OCI-LY7 (cell line): ENCODE measurements around the gene GALNT17. TPM values are rescaled to one million over a fixed set of nuclear protein-coding genes. Genes with fewer than 3 reads are reported as not detected.

Source experiments
- BruUV-seq: library from RNA; stranded (reverse); fragments of 400-500 nt; replicated peaks from 2 replicates; lab custom pipeline; 2021; lab: Mats Ljungman, UMichigan
- CTCF ChIA-PET: fragments of 300-600 bp; sonication (Branson Sonifier 250); formaldehyde crosslinking; loops from one replicate; lab custom pipeline; 2022; ENCODE audit warnings: antibody characterized with exemption; ENCODE audit not compliant: unreplicated experiment; lab: Charles Lee
- POLR2A ChIA-PET: fragments of 300-600 bp; sonication (Branson Sonifier 250); formaldehyde crosslinking; loops from one replicate; lab custom pipeline; 2022; ENCODE audit warnings: antibody characterized with exemption; lab: Charles Lee
- DNase-seq: peaks from one replicate; pipeline ENCODE4 v3.0.0-alpha.2; 2015; ENCODE audit warnings: low spot score
- H2AFZ ChIP-seq: fragments of 200-600 bp; sonication (generic), shearing (Covaris generic); 2 replicates; pipeline ENCODE4 v1.6.1; 2014; ENCODE audit warnings: mild to moderate bottlenecking, antibody characterized with exemption, low read length, moderate library complexity
- H3K27ac ChIP-seq: fragments of 200-600 bp; sonication (generic); 2 replicates; pipeline ENCODE4 v1.5.1; 2014; ENCODE audit warnings: mixed run types, low read depth, mild to moderate bottlenecking, moderate library complexity, low read length, inconsistent platforms; ENCODE audit not compliant: poor library complexity, severe bottlenecking
- H3K36me3 ChIP-seq: fragments of 200-600 bp; sonication (generic); 2 replicates; pipeline ENCODE4 v1.6.1; 2014; ENCODE audit warnings: mild to moderate bottlenecking, antibody characterized with exemption, low read length, moderate library complexity, mixed read lengths; ENCODE audit not compliant: insufficient read depth
- H3K4me1 ChIP-seq: fragments of 200-600 bp; sonication (generic); 2 replicates; pipeline ENCODE4 v1.5.1; 2014; ENCODE audit warnings: mild to moderate bottlenecking, low read length; ENCODE audit not compliant: insufficient read depth, poor library complexity, severe bottlenecking
- H3K4me2 ChIP-seq: fragments of 200-600 bp; sonication (generic); 2 replicates; pipeline ENCODE4 v1.6.1; 2014; ENCODE audit warnings: mild to moderate bottlenecking, low read length
- H3K4me3 ChIP-seq: fragments of 200-600 bp; sonication (generic); 2 replicates; pipeline ENCODE4 v1.5.1; 2014; ENCODE audit warnings: mild to moderate bottlenecking, low read depth, low read length; ENCODE audit not compliant: poor library complexity, severe bottlenecking
- H3K79me2 ChIP-seq: fragments of 200-600 bp; sonication (generic); 2 replicates; pipeline ENCODE4 v1.6.1; 2016; ENCODE audit warnings: low read depth, mild to moderate bottlenecking, low read length, moderate library complexity, mixed read lengths; ENCODE audit not compliant: insufficient read depth
- H3K9me2 ChIP-seq: fragments of 200-600 bp; sonication (generic); 2 replicates; pipeline ENCODE4 v1.6.1; 2016; ENCODE audit warnings: mild to moderate bottlenecking, low read length, mixed read lengths; ENCODE audit not compliant: insufficient read depth
- H3K9me3 ChIP-seq: fragments of 200-600 bp; sonication (generic); 2 replicates; pipeline ENCODE4 v1.6.1; 2014; ENCODE audit warnings: mild to moderate bottlenecking, mixed run types, low read length, mixed read lengths
- H4K20me1 ChIP-seq: fragments of 200-600 bp; sonication (generic); 2 replicates; pipeline ENCODE4 v1.6.1; 2014; ENCODE audit warnings: mild to moderate bottlenecking, antibody characterized with exemption, low read length, moderate library complexity, mixed read lengths; ENCODE audit not compliant: insufficient read depth
- CTCF ChIP-seq: fragments of 200-600 bp; sonication (generic); conservative IDR thresholded peaks from 2 replicates; pipeline ENCODE4 v1.5.1; 2014; ENCODE audit warnings: mild to moderate bottlenecking, antibody characterized with exemption, low read length, moderate library complexity, mixed read lengths
- EZH2phosphoT487 ChIP-seq: fragments of 200-600 bp; sonication (generic); IDR thresholded peaks from 2 replicates; pipeline ENCODE4 v1.6.1; 2018; ENCODE audit warnings: low read depth, borderline replicate concordance, mild to moderate bottlenecking, mixed run types, antibody characterized with exemption, low read length, moderate library complexity, mixed read lengths
- intact Hi-C: fragments of 100-400 bp; cut with micrococcal nuclease; formaldehyde crosslinking; loops from one replicate; pipeline ENCODE4 v1.10.0; 2022; ENCODE audit not compliant: unreplicated experiment
- total RNA-seq, 2 experiments: library from RNA; depleted of rRNA in 1 of 2; stranded (reverse); fragments of >200 nt in 1 of 2; shearing (Covaris generic) in 1 of 2; gene quantifications; 2 replicates each; pipeline ENCODE4 v1.2.3, GENCODE V29; 2014 to 2022

GALNT17 gene
- total RNA-seq, 2 experiments from 2014 or later, result not detected

GRCh38 chr7:71430246-71430645 lies 298.3 kb downstream of the GALNT17 start:
- H3K4me1 ChIP-seq, result no peaks in the 10 kb centered on the region
- H2AFZ ChIP-seq, result no peak overlapping the region
- no peak for DNase-seq
- no peaks in the 10 kb centered on the region for H3K79me2 ChIP-seq
- H3K36me3 ChIP-seq, result no peaks in the 10 kb centered on the region
- TF ChIP-seq EZH2phosphoT487 (no peak), CTCF (no peak)
- no peaks in the 10 kb centered on the region for H4K20me1 ChIP-seq
- H3K27ac ChIP-seq, result no peak overlapping the region
- no peaks in the 10 kb centered on the region for H3K9me2 ChIP-seq
- H3K9me3 ChIP-seq, result no peaks in the 10 kb centered on the region
- ChIA-PET POLR2A (no interaction called here), CTCF (no interaction called here)
- intact Hi-C loops, result no loop called here
- H3K4me2 ChIP-seq, result no peak overlapping the region
- no TSS peak for BruUV-seq
- no peak overlapping the region for H3K4me3 ChIP-seq

GRCh38 chr7:71439321-71439720 lies 307.4 kb downstream of the GALNT17 start:
- BruUV-seq, result no TSS peak
- H3K4me2 ChIP-seq, result no peak overlapping the region
- POLR2A ChIA-PET, result no interaction called here
- no peaks in the 10 kb centered on the region for H3K79me2 ChIP-seq
- DNase-seq, result no peak
- H3K9me2 ChIP-seq, result no peaks in the 10 kb centered on the region
- no peak overlapping the region for H3K27ac ChIP-seq
- no peaks in the 10 kb centered on the region for H3K36me3 ChIP-seq
- H2AFZ ChIP-seq, result no peak overlapping the region
- no peaks in the 10 kb centered on the region for H3K4me1 ChIP-seq
- no peaks in the 10 kb centered on the region for H3K9me3 ChIP-seq
- H3K4me3 ChIP-seq, result no peak overlapping the region
- intact Hi-C loops, result no loop called here
- H4K20me1 ChIP-seq, result no peaks in the 10 kb centered on the region
- no peak for TF ChIP-seq CTCF
- TF ChIP-seq EZH2phosphoT487, result no peak
- CTCF ChIA-PET, result no interaction called here

- intact Hi-C loops, result no loop called here
- Histone ChIP-seq H3K9me2 (no peaks in the 10 kb centered on the region), H3K36me3 (no peaks in the 10 kb centered on the region), H3K27ac (no peak overlapping the region), H2AFZ (no peak overlapping the region), H4K20me1 (no peaks in the 10 kb centered on the region), H3K79me2 (no peaks in the 10 kb centered on the region), H3K4me3 (no peak overlapping the region), H3K4me2 (no peak overlapping the region), H3K4me1 (no peaks in the 10 kb centered on the region), H3K9me3 (no peaks in the 10 kb centered on the region)
- TF ChIP-seq EZH2phosphoT487 (no peak), CTCF (no peak)
- POLR2A ChIA-PET, result interaction anchor here (0.8 kb wide), 2 partner anchors 13 to 299 kb away, joined by 3 read pairs; no protein-coding TSS in a partner anchor
- CTCF ChIA-PET, result no interaction called here
- DNase-seq, result no peak
- BruUV-seq, result no TSS peak
Observed at GRCh38 chr7:71442492-71443190, 310.7 kb downstream of the GALNT17 start.
